ENCODE data around the gene VSIG10L. TPM values are rescaled to one million over a fixed set of nuclear protein-coding genes. Genes with fewer than 3 reads are reported as not detected.
A peak's percentile ranks its signal among the peaks of the same experiment; 100 is the strongest.

The VSIG10L gene
- total RNA-seq, 1 donor from 2014 or later: 5.9 TPM

DNA sequence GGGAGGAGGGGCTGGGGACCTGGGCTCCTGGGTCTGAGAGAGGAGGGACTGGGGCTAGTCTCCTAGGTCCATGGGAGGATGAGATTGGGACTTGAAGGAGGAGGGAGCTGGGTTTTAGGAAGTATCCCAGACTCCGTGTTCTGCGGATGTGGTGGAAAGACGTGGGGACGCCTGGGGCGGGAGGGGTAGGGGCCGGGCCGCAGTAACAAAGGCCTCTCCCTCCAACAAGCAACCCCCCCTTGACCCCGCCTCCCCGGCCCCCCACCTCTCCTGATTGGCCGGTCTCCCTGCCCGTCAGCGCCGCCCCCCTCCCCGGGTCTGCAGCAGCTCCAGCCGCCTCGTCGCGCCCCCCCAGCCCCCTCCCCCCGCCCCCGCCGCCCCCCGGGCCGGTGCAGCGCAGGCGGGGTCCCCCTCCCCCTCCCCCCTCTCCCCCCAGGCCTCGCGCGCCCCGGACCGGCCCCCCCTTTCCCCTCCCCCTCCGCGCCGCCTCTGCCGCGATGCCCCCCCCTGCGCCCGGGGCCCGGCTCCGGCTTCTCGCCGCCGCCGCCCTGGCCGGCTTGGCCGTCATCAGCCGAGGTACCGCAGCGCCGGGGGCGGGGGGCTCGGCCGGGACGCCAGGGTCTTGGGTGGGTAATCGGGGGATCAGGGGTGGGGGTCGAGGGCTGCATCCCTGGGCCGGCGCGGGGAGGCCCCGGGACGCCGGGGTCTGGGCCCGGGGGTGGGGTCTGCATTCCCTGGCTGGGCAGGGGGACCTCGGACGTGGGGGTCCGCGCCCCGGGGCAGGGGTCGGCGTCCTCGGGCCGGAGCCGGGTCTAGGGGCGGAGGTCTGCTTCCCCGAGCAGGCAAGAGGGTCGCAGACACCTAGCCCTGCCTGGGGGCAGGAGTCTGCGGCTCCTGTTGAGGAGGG is 30.3 kb downstream of the VSIG10L start, which contains the start of gene IGLON5:
Gene IGLON5, plus strand, starts transcription at position 294 of the 907 bp plus-strand sequence. Its CDS starts 204 bp downstream, at position 498.
- no peak for DNase-seq (ENCODE audit: extremely low spot score, unreplicated experiment)
- H3K27me3 Mint-ChIP-seq: peaks cover 48% of the 10 kb centered on the region
- no peak for TF ChIP-seq CTCF (conservative IDR thresholded peaks at IDR 0.05)
- peaks cover 5% of the 10 kb centered on the region for H3K9me3 Mint-ChIP-seq
- no peak within 1 kb of the TSS for H3K27ac Mint-ChIP-seq
- peaks cover 19% of the 10 kb centered on the region for H3K4me1 Mint-ChIP-seq (ENCODE audit: unreplicated experiment)
- H3K36me3 Mint-ChIP-seq: no peaks in the 10 kb centered on the region
- peak within 1 kb of the TSS; percentile 81 for H3K4me3 Mint-ChIP-seq

- no peak overlapping the region for H3K27ac Mint-ChIP-seq
- peaks cover 45% of the 10 kb centered on the region for H3K27me3 Mint-ChIP-seq
- no peak for DNase-seq (ENCODE audit: extremely low spot score, unreplicated experiment)
- no peaks in the 10 kb centered on the region for H3K36me3 Mint-ChIP-seq
- H3K9me3 Mint-ChIP-seq: peaks cover 7% of the 10 kb centered on the region
- TF ChIP-seq CTCF (conservative IDR thresholded peaks at IDR 0.05): no peak
- H3K4me1 Mint-ChIP-seq (ENCODE audit: unreplicated experiment): peaks cover 9% of the 10 kb centered on the region
- no peak overlapping the region for H3K4me3 Mint-ChIP-seq
Measured at GRCh38 chr19:51305479-51305878, 36.5 kb downstream of the VSIG10L start.

DNA sequence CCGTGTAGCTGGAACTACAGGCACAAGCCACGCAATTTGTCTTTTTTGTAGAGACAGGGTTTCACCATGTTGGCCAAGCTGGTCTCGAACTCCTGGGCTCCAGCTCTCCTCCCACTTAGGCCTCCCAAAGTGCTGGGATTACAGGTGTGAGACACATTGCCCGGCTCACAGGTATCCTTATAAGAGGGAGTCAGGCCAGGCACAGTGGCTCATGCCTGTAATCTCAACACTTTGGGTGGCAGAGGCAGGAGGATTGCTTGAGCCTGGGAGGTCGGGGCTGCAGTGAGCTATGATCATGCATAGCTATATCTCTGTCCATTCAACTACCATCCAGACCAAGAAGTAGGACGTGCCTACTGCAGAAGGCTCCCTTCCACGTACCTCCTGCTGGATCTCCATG is 40.7 kb downstream of the VSIG10L start:
- no peak overlapping the region for H3K27ac Mint-ChIP-seq
- no peak for TF ChIP-seq CTCF (conservative IDR thresholded peaks at IDR 0.05)
- no peaks in the 10 kb centered on the region for H3K9me3 Mint-ChIP-seq
- no peak for DNase-seq (ENCODE audit: extremely low spot score, unreplicated experiment)
- peaks cover 10% of the 10 kb centered on the region for H3K27me3 Mint-ChIP-seq
- H3K4me3 Mint-ChIP-seq: no peak overlapping the region
- no peaks in the 10 kb centered on the region for H3K36me3 Mint-ChIP-seq
- no peaks in the 10 kb centered on the region for H3K4me1 Mint-ChIP-seq (ENCODE audit: unreplicated experiment)

- H3K36me3 Mint-ChIP-seq: no peaks in the 10 kb centered on the region
- H3K9me3 Mint-ChIP-seq: no peaks in the 10 kb centered on the region
- no peak for DNase-seq (ENCODE audit: extremely low spot score, unreplicated experiment)
- no peak for TF ChIP-seq CTCF (conservative IDR thresholded peaks at IDR 0.05)
- no peak overlapping the region for H3K4me3 Mint-ChIP-seq
- H3K27ac Mint-ChIP-seq: no peak overlapping the region
- no peaks in the 10 kb centered on the region for H3K4me1 Mint-ChIP-seq (ENCODE audit: unreplicated experiment)
- H3K27me3 Mint-ChIP-seq: peaks cover 16% of the 10 kb centered on the region
Measured at GRCh38 chr19:51297406-51297805, 44.5 kb downstream of the VSIG10L start.

DNA sequence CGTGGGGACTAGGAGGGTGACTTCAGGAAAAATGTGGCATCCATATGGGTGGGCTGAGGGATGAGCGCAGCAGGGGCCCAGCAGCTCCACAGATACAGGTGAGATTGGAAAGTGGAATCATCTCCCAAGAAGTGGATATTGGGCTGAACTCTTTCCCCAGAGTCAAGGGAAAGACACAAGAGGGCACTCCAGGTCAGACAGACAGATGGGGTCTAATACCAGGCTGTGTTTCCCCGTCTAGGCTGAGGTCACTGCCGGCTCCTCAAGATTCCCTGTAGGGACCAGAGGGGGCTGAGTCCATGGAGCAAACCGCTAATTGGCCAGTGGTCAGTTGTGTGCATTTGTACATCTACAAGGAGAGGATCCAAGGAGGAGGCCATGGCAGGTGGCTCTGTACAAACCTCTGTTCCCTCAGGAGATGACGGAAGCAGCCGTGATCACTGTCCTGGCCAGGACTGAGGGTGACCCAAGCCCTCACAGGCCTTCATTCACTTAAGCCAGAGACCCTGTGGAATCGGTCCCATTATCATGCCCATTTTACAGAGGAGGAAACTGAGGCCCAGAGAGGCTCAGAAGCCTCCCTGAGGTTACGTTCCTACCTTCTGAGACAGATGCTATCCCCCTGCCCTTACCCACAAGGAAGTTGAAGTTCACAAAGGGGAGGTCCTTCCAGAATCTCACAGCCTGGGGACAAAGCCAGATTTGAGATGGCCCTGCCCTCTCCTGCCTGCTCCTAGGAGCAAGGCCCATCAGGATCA is 45.4 kb downstream of the VSIG10L start:
- H3K27ac Mint-ChIP-seq: no peak overlapping the region
- no peak for DNase-seq (ENCODE audit: extremely low spot score, unreplicated experiment)
- peaks cover 13% of the 10 kb centered on the region for H3K27me3 Mint-ChIP-seq
- TF ChIP-seq CTCF (conservative IDR thresholded peaks at IDR 0.05): peak; percentile 26
- no peaks in the 10 kb centered on the region for H3K4me1 Mint-ChIP-seq (ENCODE audit: unreplicated experiment)
- H3K9me3 Mint-ChIP-seq: no peaks in the 10 kb centered on the region
- no peaks in the 10 kb centered on the region for H3K36me3 Mint-ChIP-seq
- H3K4me3 Mint-ChIP-seq: no peak overlapping the region

All from type B pancreatic cell (in vitro differentiated cells).